SK-N-MC (cell line): ENCODE results near the gene ZNF134.
A peak's percentile ranks its signal among the peaks of the same experiment; 100 is the strongest.

Experiments
- DNase-seq: peaks from one replicate; pipeline ENCODE4 v3.0.0-alpha.2; 2011; ENCODE audit warnings: low read depth, low spot score
- H3K27ac ChIP-seq: fragments of 200-600 bp; sonication (generic); 2 replicates; pipeline ENCODE4 v1.5.1; 2016; ENCODE audit warnings: mixed run types
- H3K36me3 ChIP-seq: fragments of 200-600 bp; sonication (generic); 2 replicates; pipeline ENCODE4 v1.6.1; 2017; ENCODE audit warnings: antibody characterized with exemption, low read length, mixed read lengths; ENCODE audit not compliant: insufficient read depth
- H3K4me3 ChIP-seq: fragments of 200-600 bp; sonication (generic); 2 replicates; pipeline ENCODE4 v1.5.1; 2016
- H3K9ac ChIP-seq: fragments of 200-600 bp; sonication (generic); 2 replicates; pipeline ENCODE4 v1.8.0; 2017; ENCODE audit warnings: mixed run types, mixed read lengths; ENCODE audit not compliant: insufficient read length
- H3K9me3 ChIP-seq: fragments of 200-600 bp; sonication (generic); 2 replicates; pipeline ENCODE4 v1.6.1; 2017; ENCODE audit warnings: low read depth, mild to moderate bottlenecking, antibody characterized with exemption, low read length, moderate library complexity, mixed read lengths
- EZH2 ChIP-seq: fragments of 200-600 bp; sonication (generic); IDR thresholded peaks from one replicate; pipeline ENCODE4 v1.6.1; 2017; ENCODE audit warnings: antibody characterized with exemption
- FOXP2 ChIP-seq: optimal IDR thresholded peaks from 2 replicates; pipeline ENCODE3; 2011; ENCODE audit warnings: mild to moderate bottlenecking, moderate library complexity; ENCODE audit not compliant: insufficient read depth; ENCODE audit errors: extremely low read length, control extremely low read depth
- POLR2AphosphoS5 ChIP-seq: IDR thresholded peaks from 2 replicates; pipeline ENCODE4 v1.6.1; 2012; ENCODE audit warnings: mild to moderate bottlenecking, low read depth, low read length, borderline replicate concordance

ZNF134 gene

DNA sequence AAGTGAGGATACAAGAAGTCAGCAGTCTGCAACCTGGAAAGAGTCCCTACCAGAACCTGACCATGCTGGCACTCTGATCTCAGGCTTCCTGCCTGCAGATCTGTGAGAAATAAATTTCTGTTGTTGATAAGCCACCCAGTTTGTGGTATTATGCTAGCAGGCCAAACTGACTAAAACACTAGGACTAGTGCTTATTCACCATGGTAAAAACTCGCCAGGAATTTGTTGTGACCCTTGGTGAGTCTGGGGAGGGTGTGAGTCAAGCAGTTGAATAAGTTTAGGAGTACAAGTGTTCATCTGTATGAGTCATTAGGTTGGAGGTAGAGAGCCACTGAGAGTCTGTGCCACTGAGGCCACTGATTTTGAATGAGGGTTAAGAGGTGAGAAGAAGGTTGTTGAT is 26.5 kb upstream of the ZNF134 start:
- TF ChIP-seq POLR2AphosphoS5: no peak
- no peak for TF ChIP-seq FOXP2
- H3K4me3 ChIP-seq: no peak overlapping the region
- no peak for DNase-seq
- no peaks in the 10 kb centered on the region for H3K9me3 ChIP-seq
- H3K36me3 ChIP-seq: no peaks in the 10 kb centered on the region
- H3K9ac ChIP-seq: no peak overlapping the region
- no peak overlapping the region for H3K27ac ChIP-seq

DNA sequence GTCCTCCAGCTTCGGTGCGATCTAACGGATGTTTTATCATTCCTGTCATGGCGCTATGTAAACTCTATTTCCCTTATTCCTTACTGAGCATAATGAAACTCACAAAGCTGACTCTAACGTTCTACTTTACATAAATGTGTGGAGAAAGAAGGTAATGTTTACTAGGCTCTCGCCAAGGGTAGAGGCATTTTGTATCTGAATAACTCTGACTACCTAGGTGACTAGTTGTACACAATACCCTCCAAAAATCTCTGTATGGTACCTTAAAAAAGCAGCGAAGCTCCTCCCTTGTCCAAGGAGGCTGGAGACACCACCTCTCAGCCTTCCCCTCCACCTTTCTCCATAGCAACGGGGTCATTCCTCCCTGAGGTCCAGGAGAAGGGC is 14.7 kb upstream of the ZNF134 start:
- Histone ChIP-seq H3K9me3 (peaks cover 4% of the 10 kb centered on the region; the same call in 1 of the 2 replicates), H3K9ac (peak overlapping the region; percentile 86), H3K27ac (no peak overlapping the region), H3K4me3 (peak overlapping the region; percentile 87), H3K36me3 (peaks cover 7% of the 10 kb centered on the region; the same call in 1 of the 2 replicates)
- no peak for DNase-seq
- TF ChIP-seq FOXP2: no peak
- TF ChIP-seq POLR2AphosphoS5: no peak
- no peak for TF ChIP-seq EZH2

DNA sequence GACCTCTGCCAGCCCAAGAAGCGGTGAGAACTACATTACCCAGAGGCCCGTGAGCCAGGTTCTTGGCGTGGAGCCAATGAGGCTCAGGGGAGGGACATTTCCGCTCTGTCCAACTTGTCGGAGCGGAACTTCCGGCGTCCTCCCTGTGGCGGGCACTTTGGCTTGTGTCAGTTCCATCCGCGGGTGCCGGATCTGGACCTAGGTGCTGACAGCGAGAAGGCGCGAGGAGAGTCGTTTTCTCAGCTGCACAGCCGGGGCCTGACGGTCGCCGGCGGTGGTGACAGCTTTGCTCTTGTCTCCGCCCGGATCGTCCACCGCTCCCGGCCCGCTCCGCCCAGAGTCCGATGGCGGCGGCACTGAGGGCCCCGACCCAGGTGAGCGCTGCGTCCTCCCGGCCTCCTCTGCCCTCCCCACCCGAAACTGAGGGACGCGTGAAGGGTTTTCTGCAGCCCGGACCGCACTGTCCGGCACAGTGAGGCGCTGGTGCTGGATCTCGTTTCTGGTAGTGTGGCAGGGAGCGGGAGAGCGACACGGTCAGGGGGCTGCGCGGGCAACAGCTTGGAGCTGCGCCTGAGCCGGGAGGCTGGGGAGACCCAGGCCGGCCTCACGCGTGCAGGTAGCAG is 14.2 kb upstream of the ZNF134 start, which contains the start of gene ZNF530:
Gene ZNF530, plus strand, starts transcription at position 125 of the 623 bp plus-strand sequence. CDS start 4,461 bp downstream, outside the sequence.
- no peak within 1 kb of the TSS for H3K27ac ChIP-seq
- peaks cover 12% of the 10 kb centered on the region; the same call in 1 of the 2 replicates for H3K36me3 ChIP-seq
- peak within 1 kb of the TSS; percentile 87 for H3K4me3 ChIP-seq
- peaks cover 4% of the 10 kb centered on the region; the same call in 1 of the 2 replicates for H3K9me3 ChIP-seq
- DNase-seq: no peak
- TF ChIP-seq EZH2 (no peak), FOXP2 (no peak), POLR2AphosphoS5 (peak; percentile 64)
- peak within 1 kb of the TSS; percentile 86 for H3K9ac ChIP-seq

DNA sequence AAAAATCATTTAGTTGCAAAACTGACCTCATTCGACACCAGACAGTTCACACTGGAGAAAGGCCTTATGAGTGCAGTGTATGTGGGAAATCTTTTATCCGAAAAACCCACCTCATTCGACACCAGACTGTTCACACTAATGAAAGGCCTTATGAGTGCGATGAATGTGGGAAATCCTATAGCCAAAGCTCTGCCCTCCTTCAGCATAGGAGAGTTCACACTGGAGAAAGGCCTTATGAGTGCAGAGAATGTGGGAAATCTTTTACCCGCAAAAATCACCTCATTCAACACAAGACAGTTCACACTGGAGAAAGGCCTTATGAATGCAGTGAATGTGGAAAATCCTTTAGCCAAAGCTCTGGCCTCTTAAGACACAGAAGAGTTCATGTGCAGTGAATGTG is 7.1 kb upstream of the ZNF134 start:
- Histone ChIP-seq H3K36me3 (peaks cover 38% of the 10 kb centered on the region), H3K4me3 (no peak overlapping the region), H3K27ac (no peak overlapping the region), H3K9ac (no peak overlapping the region), H3K9me3 (peaks cover 12% of the 10 kb centered on the region)
- TF ChIP-seq POLR2AphosphoS5 (no peak), FOXP2 (no peak), EZH2 (no peak)
- no peak for DNase-seq

DNA sequence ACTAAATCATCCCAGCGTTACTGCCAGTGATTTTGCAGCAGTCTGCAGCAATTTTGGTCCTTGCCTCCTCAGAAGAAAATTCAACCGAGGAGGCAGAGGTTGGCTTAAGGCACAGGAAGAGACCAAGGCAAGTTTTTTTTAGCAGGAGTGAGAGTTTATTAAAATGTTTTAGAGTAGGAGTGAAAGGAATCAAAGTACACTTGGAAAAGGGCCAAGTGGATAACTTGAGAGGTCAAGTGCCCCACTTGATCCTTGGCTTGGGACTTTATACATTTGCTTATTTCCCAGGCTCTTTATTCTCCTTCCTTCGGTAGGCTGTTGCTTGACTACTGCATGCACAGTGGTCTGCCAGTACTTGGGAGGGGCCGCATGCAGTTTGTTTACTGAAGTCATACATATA is 2.9 kb upstream of the ZNF134 start:
- Histone ChIP-seq H3K27ac (no peak overlapping the region), H3K9me3 (peaks cover 20% of the 10 kb centered on the region), H3K4me3 (no peak overlapping the region), H3K36me3 (peaks cover 31% of the 10 kb centered on the region), H3K9ac (no peak overlapping the region)
- DNase-seq: no peak
- TF ChIP-seq POLR2AphosphoS5 (no peak), FOXP2 (no peak), EZH2 (no peak)

GRCh38 chr19:57615346-57615745 is 1.3 kb downstream of the ZNF134 start:
- Histone ChIP-seq H3K4me3 (peak overlapping the region; percentile 97), H3K27ac (no peak overlapping the region), H3K9ac (no peak overlapping the region), H3K36me3 (peaks cover 57% of the 10 kb centered on the region), H3K9me3 (peaks cover 52% of the 10 kb centered on the region)
- TF ChIP-seq POLR2AphosphoS5 (no peak), FOXP2 (no peak), EZH2 (no peak)
- DNase-seq: no peak

DNA sequence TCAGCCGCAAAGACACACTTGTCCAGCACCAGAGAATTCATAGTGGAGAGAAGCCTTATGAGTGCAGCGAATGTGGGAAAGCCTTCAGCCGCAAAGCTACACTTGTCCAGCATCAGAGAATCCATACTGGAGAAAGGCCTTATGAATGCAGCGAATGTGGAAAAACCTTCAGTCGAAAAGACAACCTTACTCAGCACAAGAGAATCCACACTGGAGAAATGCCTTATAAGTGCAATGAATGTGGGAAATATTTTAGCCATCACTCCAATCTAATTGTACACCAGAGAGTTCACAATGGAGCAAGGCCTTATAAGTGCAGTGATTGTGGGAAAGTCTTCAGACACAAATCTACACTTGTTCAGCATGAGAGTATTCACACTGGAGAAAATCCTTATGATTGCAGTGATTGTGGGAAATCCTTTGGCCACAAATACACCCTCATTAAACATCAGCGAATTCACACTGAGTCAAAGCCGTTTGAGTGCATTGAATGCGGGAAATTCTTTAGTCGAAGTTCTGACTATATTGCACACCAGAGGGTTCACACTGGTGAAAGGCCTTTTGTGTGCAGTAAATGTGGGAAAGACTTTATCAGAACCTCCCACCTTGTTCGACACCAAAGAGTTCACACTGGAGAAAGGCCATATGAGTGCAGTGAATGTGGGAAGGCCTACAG is 6.8 kb downstream of the ZNF134 start:
- Histone ChIP-seq H3K4me3 (no peak overlapping the region; the same call in 1 of the 2 replicates), H3K9me3 (peaks cover 74% of the 10 kb centered on the region), H3K36me3 (peaks cover 87% of the 10 kb centered on the region), H3K9ac (no peak overlapping the region), H3K27ac (no peak overlapping the region)
- TF ChIP-seq POLR2AphosphoS5: no peak
- no peak for TF ChIP-seq FOXP2
- TF ChIP-seq EZH2: no peak
- DNase-seq: no peak

DNA sequence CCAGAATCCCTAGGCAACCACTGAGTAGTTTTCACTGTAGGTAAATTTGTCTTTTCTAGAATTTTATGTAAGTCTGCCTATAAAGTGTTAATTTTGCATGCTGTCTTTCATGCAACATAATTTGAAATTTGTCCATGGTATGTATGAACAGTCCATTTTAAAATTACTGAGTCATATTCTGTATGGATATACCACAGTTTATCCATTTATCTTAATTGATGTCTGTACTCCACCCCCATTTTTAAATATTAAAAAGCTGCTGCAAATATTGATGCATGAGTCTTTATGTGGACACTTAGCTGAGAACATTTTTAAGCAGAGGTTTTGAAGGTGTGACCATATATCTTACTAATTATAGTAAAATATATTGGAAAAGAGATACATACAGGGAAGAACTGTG is 9.0 kb downstream of the ZNF134 start:
- Histone ChIP-seq H3K27ac (no peak overlapping the region), H3K9me3 (peaks cover 53% of the 10 kb centered on the region), H3K9ac (no peak overlapping the region), H3K4me3 (no peak overlapping the region), H3K36me3 (peaks cover 64% of the 10 kb centered on the region)
- no peak for DNase-seq
- TF ChIP-seq EZH2 (no peak), POLR2AphosphoS5 (no peak), FOXP2 (no peak)
